HepG2 (cell line): ENCODE results near the gene ZNF132. TPM values are rescaled to one million over a fixed set of nuclear protein-coding genes. Genes with fewer than 3 reads are reported as not detected.

ENCODE experiments used
- ATF7 ChIP-seq, 2 experiments: fragments of 450-650 bp in 1 of 2; sonication (generic) in 1 of 2; formaldehyde crosslinking in 1 of 2; IDR thresholded peaks; 2 replicates each; pipeline versions ENCODE4 v1.4.0 to v1.6.1; 2016 to 2020; ENCODE audit warnings: antibody characterized with exemption in 1 of 2, mild to moderate bottlenecking in 1 of 2, missing genetic modification reagents in 1 of 2
- CSRNP1 ChIP-seq: sonication (generic); formaldehyde crosslinking; IDR thresholded peaks from 2 replicates; pipeline ENCODE4 v1.8.1; 2023; ENCODE audit warnings: mild to moderate bottlenecking, missing genetic modification reagents
- DR1 ChIP-seq: sonication (generic); formaldehyde crosslinking; IDR thresholded peaks from 2 replicates; pipeline ENCODE4 v1.8.0; 2021; ENCODE audit warnings: mild to moderate bottlenecking, missing genetic modification reagents, inconsistent platforms
- E2F1 ChIP-seq: sonication (generic); formaldehyde crosslinking; IDR thresholded peaks from 2 replicates; pipeline ENCODE4 v1.5.0; 2020; ENCODE audit warnings: missing genetic modification reagents
- JUND ChIP-seq: sonication (generic); formaldehyde crosslinking; IDR thresholded peaks from 2 replicates; pipeline ENCODE4 v1.8.0; 2022; ENCODE audit warnings: mild to moderate bottlenecking, missing genetic modification reagents
- KDM3A ChIP-seq: IDR thresholded peaks from 2 replicates; pipeline ENCODE4 v1.6.1; 2018; ENCODE audit warnings: low read depth, missing compliant biosample characterization
- KDM5B ChIP-seq: sonication (generic); formaldehyde crosslinking; IDR thresholded peaks from 2 replicates; pipeline ENCODE4 v1.4.0; 2020; ENCODE audit warnings: missing genetic modification reagents, mild to moderate bottlenecking, borderline replicate concordance
- SIN3A ChIP-seq: IDR thresholded peaks from 2 replicates; pipeline ENCODE4 v1.6.1; 2011; ENCODE audit warnings: low read depth, mild to moderate bottlenecking, control low read depth, low read length, borderline replicate concordance
- TERF1 ChIP-seq: sonication (generic); formaldehyde crosslinking; IDR thresholded peaks from 2 replicates; pipeline ENCODE4 v1.8.0; 2022; ENCODE audit warnings: mild to moderate bottlenecking, missing genetic modification reagents, moderate library complexity
- THAP8 ChIP-seq: sonication (generic); formaldehyde crosslinking; IDR thresholded peaks from 2 replicates; pipeline ENCODE4 v1.5.1; 2020; ENCODE audit warnings: missing genetic modification reagents, mild to moderate bottlenecking, borderline replicate concordance
- YEATS4 ChIP-seq: sonication (generic); formaldehyde crosslinking; IDR thresholded peaks from 2 replicates; pipeline ENCODE4 v1.4.0; 2020; ENCODE audit warnings: missing genetic modification reagents, borderline replicate concordance
- ZBTB44 ChIP-seq: sonication (generic); formaldehyde crosslinking; IDR thresholded peaks from 2 replicates; pipeline ENCODE4 v1.4.0; 2020; ENCODE audit warnings: missing genetic modification reagents
- ZNF143 ChIP-seq: sonication (generic); formaldehyde crosslinking; IDR thresholded peaks from 2 replicates; pipeline ENCODE4 v1.4.0; 2020; ENCODE audit warnings: missing genetic modification reagents
- ZNF572 ChIP-seq: sonication (generic); formaldehyde crosslinking; IDR thresholded peaks from 2 replicates; pipeline ENCODE4 v1.5.1; 2020; ENCODE audit warnings: mild to moderate bottlenecking, missing genetic modification reagents
- ZNF670 ChIP-seq: sonication (generic); formaldehyde crosslinking; IDR thresholded peaks from 2 replicates; pipeline ENCODE4 v1.8.0; 2022; ENCODE audit warnings: mild to moderate bottlenecking, missing genetic modification reagents, borderline replicate concordance
- ZNF704 ChIP-seq: sonication (generic); formaldehyde crosslinking; IDR thresholded peaks from 2 replicates; pipeline ENCODE4 v1.8.1; 2023; ENCODE audit warnings: mild to moderate bottlenecking, inconsistent platforms, moderate library complexity, missing genetic modification reagents, borderline replicate concordance
- ZSCAN25 ChIP-seq: sonication (generic); formaldehyde crosslinking; IDR thresholded peaks from 2 replicates; pipeline ENCODE4 v1.8.0; 2022; ENCODE audit warnings: mild to moderate bottlenecking, missing genetic modification reagents
- ZSCAN31 ChIP-seq: sonication (generic); formaldehyde crosslinking; IDR thresholded peaks from 2 replicates; pipeline ENCODE4 v1.5.0; 2020; ENCODE audit warnings: low read depth, mild to moderate bottlenecking, missing genetic modification reagents
- polyA plus RNA-seq, 8 experiments: library from polyadenylated mRNA; depleted of rRNA in 3 of 8; stranded (reverse) in 7 of 8; unstranded in 1 of 8; fragments of >200 nt; fragmentation: Illumina TruSeq in 4 of 8; extraction: Trizol in 4 of 8; gene quantifications; 2 replicates each; pipeline versions ENCODE4 v1.2.1 to v1.2.3, GENCODE V29; 2011 to 2016; ENCODE audit warnings: low read depth in 4 of 8, missing spikeins in 1 of 8, mixed read lengths in 1 of 8; ENCODE audit not compliant: insufficient read depth in 1 of 8
- total RNA-seq, 5 experiments: library from RNA; depleted of rRNA; stranded (reverse); fragments of >200 nt; fragmentation: Illumina TruSeq; extraction: Trizol; gene quantifications; 2 replicates each; pipeline ENCODE4 v1.2.3, GENCODE V29; 2016; ENCODE audit warnings: low read depth in 1 of 5

Gene ZNF132
- total and polyA plus RNA-seq, 2 of the 13 experiments (the other 11 are each of a cell fraction or from before 2014, with no cell fraction given), result not detected

GRCh38 chr19:58400916-58401839 is 38.8 kb downstream of the ZNF132 start (continued):
- TF ChIP-seq CSRNP1 (CRISPR knock-in tag), result peak; percentile 69
- 0 out of 2 replicates have a peak, but pooled peaks have one; percentile 20 for TF ChIP-seq ZBTB44
- peak; percentile 86; the same call in 1 of the 2 replicates for TF ChIP-seq ZNF704
- no peak for TF ChIP-seq THAP8 (CRISPR knock-in tag)
- peak; percentile 30; the same call in 1 of the 2 replicates for TF ChIP-seq JUND (CRISPR knock-in tag)
- peak; percentile 93 for TF ChIP-seq E2F1
- 0 out of 2 replicates have a peak, but pooled peaks have one; percentile 44 for TF ChIP-seq YEATS4 (CRISPR knock-in tag)
- TF ChIP-seq TERF1 (CRISPR knock-in tag), result no peak
- TF ChIP-seq ZSCAN25 (CRISPR knock-in tag), result peak; percentile 57; the same call in 1 of the 2 replicates
- TF ChIP-seq ZSCAN31 (CRISPR knock-in tag), result 0 out of 2 replicates have a peak, but pooled peaks have one; percentile 63
- 0 out of 2 replicates have a peak, but pooled peaks have one; percentile 9 for TF ChIP-seq KDM3A (CRISPR knock-in tag)
- TF ChIP-seq ZNF670 (CRISPR knock-in tag), result 0 out of 2 replicates have a peak, but pooled peaks have one; percentile 14
- TF ChIP-seq DR1, result peak; percentile 51; the same call in 1 of the 2 replicates
- TF ChIP-seq KDM5B (CRISPR knock-in tag), result peak; percentile 65; the same call in 1 of the 2 replicates
- TF ChIP-seq ZNF143, result peak; percentile 42; the same call in 1 of the 2 replicates
- peak; percentile 40; the same call in 1 of the 2 replicates for TF ChIP-seq ZNF572 (CRISPR knock-in tag)
- TF ChIP-seq ATF7 (IDR thresholded peaks at IDR 0.05), result no peak
- no peak for TF ChIP-seq ATF7 (CRISPR knock-in tag; IDR thresholded peaks at IDR 0.05)
- TF ChIP-seq SIN3A, result peak; percentile 95
